ENCODE measurements around the gene MYO7A. TPM values are rescaled to one million over a fixed set of nuclear protein-coding genes. Genes with fewer than 3 reads are reported as not detected.

MYO7A gene
- total RNA-seq, 1 donor from 2014 or later: 6.3 TPM

- H3K9me3 ChIP-seq (ENCODE audit: control insufficient read depth in 3 of 3, low read length in 3 of 3): no peaks in the 10 kb centered on the region
- H3K36me3 ChIP-seq (ENCODE audit: control insufficient read depth in 3 of 3, insufficient read depth in 3 of 3, low read length in 3 of 3): no peaks in the 10 kb centered on the region
- H3K9ac ChIP-seq (ENCODE audit: low read depth in 1 of 3, low read length in 3 of 3): no peak within 1 kb of the TSS
- no peak within 1 kb of the TSS for H3K27ac ChIP-seq (ENCODE audit: low read depth, low read length)
- peaks cover 0 to 4% (median 3%) of the 10 kb centered on the region in 3 donors for H3K27me3 ChIP-seq (ENCODE audit: control insufficient read depth in 3 of 3, insufficient read depth in 3 of 3, low read length in 3 of 3)
- H3K4me1 ChIP-seq (ENCODE audit: control insufficient read depth in 3 of 3, insufficient read depth in 3 of 3, low read length in 3 of 3): peaks cover 0 to 8% (median 1%) of the 10 kb centered on the region in 3 donors
- H3K4me3 ChIP-seq (ENCODE audit: low read length in 3 of 3): no peak within 1 kb of the TSS
Measured at GRCh38 chr11:77102246-77103210, 25.5 kb upstream of the MYO7A start, which contains the start of gene OMP. TSS of gene OMP (plus strand) at chr11:77102840. CDS start at chr11:77102840, 0 bp downstream.

- peaks cover 0 to 14% (median 9%) of the 10 kb centered on the region in 3 donors for H3K4me1 ChIP-seq (ENCODE audit: control insufficient read depth in 3 of 3, insufficient read depth in 3 of 3, low read length in 3 of 3)
- no peak overlapping the region for H3K4me3 ChIP-seq (ENCODE audit: low read length in 3 of 3)
- H3K27me3 ChIP-seq (ENCODE audit: control insufficient read depth in 3 of 3, insufficient read depth in 3 of 3, low read length in 3 of 3): peaks cover 0 to 4% (median 3%) of the 10 kb centered on the region in 3 donors
- no peak overlapping the region for H3K9ac ChIP-seq (ENCODE audit: low read depth in 1 of 3, low read length in 3 of 3)
- no peaks in the 10 kb centered on the region for H3K9me3 ChIP-seq (ENCODE audit: control insufficient read depth in 3 of 3, low read length in 3 of 3)
- H3K36me3 ChIP-seq (ENCODE audit: control insufficient read depth in 3 of 3, insufficient read depth in 3 of 3, low read length in 3 of 3): no peaks in the 10 kb centered on the region
- H3K27ac ChIP-seq (ENCODE audit: low read depth, low read length): no peak overlapping the region
Measured at GRCh38 chr11:77103319-77103718, 24.7 kb upstream of the MYO7A start.

- Histone ChIP-seq H3K4me3 (ENCODE audit: low read length in 3 of 3) (no peak overlapping the region), H3K9ac (ENCODE audit: low read depth in 1 of 3, low read length in 3 of 3) (no peak overlapping the region), H3K27me3 (ENCODE audit: control insufficient read depth in 3 of 3, insufficient read depth in 3 of 3, low read length in 3 of 3) (peaks cover 0 to 4% (median 3%) of the 10 kb centered on the region in 3 donors), H3K4me1 (ENCODE audit: control insufficient read depth in 3 of 3, insufficient read depth in 3 of 3, low read length in 3 of 3) (peaks cover 4 to 14% (median 10%) of the 10 kb centered on the region in 3 donors), H3K9me3 (ENCODE audit: control insufficient read depth in 3 of 3, low read length in 3 of 3) (no peaks in the 10 kb centered on the region), H3K27ac (ENCODE audit: low read depth, low read length) (no peak overlapping the region), H3K36me3 (ENCODE audit: control insufficient read depth in 3 of 3, insufficient read depth in 3 of 3, low read length in 3 of 3) (no peaks in the 10 kb centered on the region)
Measured at GRCh38 chr11:77104727-77105126, 23.3 kb upstream of the MYO7A start.

- Histone ChIP-seq H3K4me3 (ENCODE audit: low read length in 3 of 3) (no peak overlapping the region), H3K9me3 (ENCODE audit: control insufficient read depth in 3 of 3, low read length in 3 of 3) (no peaks in the 10 kb centered on the region), H3K27ac (ENCODE audit: low read depth, low read length) (no peak overlapping the region), H3K36me3 (ENCODE audit: control insufficient read depth in 3 of 3, insufficient read depth in 3 of 3, low read length in 3 of 3) (no peaks in the 10 kb centered on the region), H3K9ac (ENCODE audit: low read depth in 1 of 3, low read length in 3 of 3) (no peak overlapping the region), H3K27me3 (ENCODE audit: control insufficient read depth in 3 of 3, insufficient read depth in 3 of 3, low read length in 3 of 3) (peaks cover 0 to 4% (median 3%) of the 10 kb centered on the region in 3 donors), H3K4me1 (ENCODE audit: control insufficient read depth in 3 of 3, insufficient read depth in 3 of 3, low read length in 3 of 3) (peaks cover 5 to 16% (median 10%) of the 10 kb centered on the region in 3 donors)
Measured at GRCh38 chr11:77106321-77106720, 21.7 kb upstream of the MYO7A start.

- Histone ChIP-seq H3K36me3 (ENCODE audit: control insufficient read depth in 3 of 3, insufficient read depth in 3 of 3, low read length in 3 of 3) (no peaks in the 10 kb centered on the region), H3K9ac (ENCODE audit: low read depth in 1 of 3, low read length in 3 of 3) (no peak overlapping the region), H3K4me3 (ENCODE audit: low read length in 3 of 3) (no peak overlapping the region)
Measured at GRCh38 chr11:77106759-77107158, 21.3 kb upstream of the MYO7A start.

GRCh38 chr11:77107950-77108349, 20.1 kb upstream of the MYO7A start:
- H3K27ac ChIP-seq (ENCODE audit: low read depth, low read length): no peak overlapping the region
- H3K9ac ChIP-seq (ENCODE audit: low read depth in 1 of 3, low read length in 3 of 3): no peak overlapping the region
- H3K4me3 ChIP-seq (ENCODE audit: low read length in 3 of 3): no peak overlapping the region
- peaks cover 5 to 16% (median 10%) of the 10 kb centered on the region in 3 donors for H3K4me1 ChIP-seq (ENCODE audit: control insufficient read depth in 3 of 3, insufficient read depth in 3 of 3, low read length in 3 of 3)
- H3K9me3 ChIP-seq (ENCODE audit: control insufficient read depth in 3 of 3, low read length in 3 of 3): no peaks in the 10 kb centered on the region
- no peaks in the 10 kb centered on the region for H3K36me3 ChIP-seq (ENCODE audit: control insufficient read depth in 3 of 3, insufficient read depth in 3 of 3, low read length in 3 of 3)
- H3K27me3 ChIP-seq (ENCODE audit: control insufficient read depth in 3 of 3, insufficient read depth in 3 of 3, low read length in 3 of 3): peaks cover 0 to 4% (median 3%) of the 10 kb centered on the region in 3 donors

More at GRCh38 chr11:77106759-77107158, 21.3 kb upstream of the MYO7A start:
- H3K27ac ChIP-seq (ENCODE audit: low read depth, low read length): no peak overlapping the region
- peaks cover 5 to 16% (median 10%) of the 10 kb centered on the region in 3 donors for H3K4me1 ChIP-seq (ENCODE audit: control insufficient read depth in 3 of 3, insufficient read depth in 3 of 3, low read length in 3 of 3)
- no peaks in the 10 kb centered on the region for H3K9me3 ChIP-seq (ENCODE audit: control insufficient read depth in 3 of 3, low read length in 3 of 3)
- peaks cover 0 to 4% (median 3%) of the 10 kb centered on the region in 3 donors for H3K27me3 ChIP-seq (ENCODE audit: control insufficient read depth in 3 of 3, insufficient read depth in 3 of 3, low read length in 3 of 3)

- H3K9ac ChIP-seq (ENCODE audit: low read depth in 1 of 3, low read length in 3 of 3): no peak overlapping the region
- no peaks in the 10 kb centered on the region for H3K36me3 ChIP-seq (ENCODE audit: control insufficient read depth in 3 of 3, insufficient read depth in 3 of 3, low read length in 3 of 3)
- H3K27me3 ChIP-seq (ENCODE audit: control insufficient read depth in 3 of 3, insufficient read depth in 3 of 3, low read length in 3 of 3): peaks cover 0 to 4% (median 3%) of the 10 kb centered on the region in 3 donors
- no peak overlapping the region for H3K27ac ChIP-seq (ENCODE audit: low read depth, low read length)
- H3K4me1 ChIP-seq (ENCODE audit: control insufficient read depth in 3 of 3, insufficient read depth in 3 of 3, low read length in 3 of 3): peaks cover 5 to 16% (median 10%) of the 10 kb centered on the region in 3 donors
- H3K4me3 ChIP-seq (ENCODE audit: low read length in 3 of 3): no peak overlapping the region
- no peaks in the 10 kb centered on the region for H3K9me3 ChIP-seq (ENCODE audit: control insufficient read depth in 3 of 3, low read length in 3 of 3)
Measured at GRCh38 chr11:77108436-77108835, 19.6 kb upstream of the MYO7A start.

GRCh38 chr11:77109236-77110019, 18.6 kb upstream of the MYO7A start:
- H3K27ac ChIP-seq (ENCODE audit: low read depth, low read length): no peak overlapping the region

GRCh38 chr11:77110836-77111235, 17.2 kb upstream of the MYO7A start:
- H3K27me3 ChIP-seq (ENCODE audit: control insufficient read depth in 3 of 3, insufficient read depth in 3 of 3, low read length in 3 of 3): peaks cover 0 to 3% (median 0%) of the 10 kb centered on the region in 3 donors
- H3K4me3 ChIP-seq (ENCODE audit: low read length in 3 of 3): no peak overlapping the region
- H3K9me3 ChIP-seq (ENCODE audit: control insufficient read depth in 3 of 3, low read length in 3 of 3): no peaks in the 10 kb centered on the region
- H3K36me3 ChIP-seq (ENCODE audit: control insufficient read depth in 3 of 3, insufficient read depth in 3 of 3, low read length in 3 of 3): peaks cover 0 to 3% (median 0%) of the 10 kb centered on the region in 3 donors
- no peak overlapping the region for H3K9ac ChIP-seq (ENCODE audit: low read depth in 1 of 3, low read length in 3 of 3)
- no peak overlapping the region for H3K27ac ChIP-seq (ENCODE audit: low read depth, low read length)
- peaks cover 5 to 12% (median 10%) of the 10 kb centered on the region in 3 donors for H3K4me1 ChIP-seq (ENCODE audit: control insufficient read depth in 3 of 3, insufficient read depth in 3 of 3, low read length in 3 of 3)

More at GRCh38 chr11:77109236-77110019, 18.6 kb upstream of the MYO7A start:
- Histone ChIP-seq H3K9ac (ENCODE audit: low read depth in 1 of 3, low read length in 3 of 3) (no peak overlapping the region), H3K27me3 (ENCODE audit: control insufficient read depth in 3 of 3, insufficient read depth in 3 of 3, low read length in 3 of 3) (peaks cover 0 to 4% (median 3%) of the 10 kb centered on the region in 3 donors), H3K36me3 (ENCODE audit: control insufficient read depth in 3 of 3, insufficient read depth in 3 of 3, low read length in 3 of 3) (peaks cover 0 to 3% (median 0%) of the 10 kb centered on the region in 3 donors), H3K4me3 (ENCODE audit: low read length in 3 of 3) (no peak overlapping the region), H3K4me1 (ENCODE audit: control insufficient read depth in 3 of 3, insufficient read depth in 3 of 3, low read length in 3 of 3) (peaks cover 5 to 16% (median 10%) of the 10 kb centered on the region in 3 donors), H3K9me3 (ENCODE audit: control insufficient read depth in 3 of 3, low read length in 3 of 3) (no peaks in the 10 kb centered on the region)
